GM12864 (cell line): ENCODE results near the gene NIT1.

ENCODE experiments used
- DNase-seq: peaks from one replicate; pipeline ENCODE4 v3.0.0-alpha.2; 2011; ENCODE audit warnings: low read depth
- H3K4me3 ChIP-seq: 2 replicates; pipeline ENCODE4 v1.5.1; 2011; ENCODE audit warnings: mild to moderate bottlenecking, low read depth, low read length, control low read depth
- TF ChIP-seq, protein P1 (sequence below): IDR thresholded peaks from 2 replicates; pipeline ENCODE4 v1.5.1; 2011; ENCODE audit warnings: low read depth, mild to moderate bottlenecking, moderate library complexity, low read length, control low read depth, inconsistent platforms; ENCODE audit errors: missing control alignments

The NIT1 gene

DNA sequence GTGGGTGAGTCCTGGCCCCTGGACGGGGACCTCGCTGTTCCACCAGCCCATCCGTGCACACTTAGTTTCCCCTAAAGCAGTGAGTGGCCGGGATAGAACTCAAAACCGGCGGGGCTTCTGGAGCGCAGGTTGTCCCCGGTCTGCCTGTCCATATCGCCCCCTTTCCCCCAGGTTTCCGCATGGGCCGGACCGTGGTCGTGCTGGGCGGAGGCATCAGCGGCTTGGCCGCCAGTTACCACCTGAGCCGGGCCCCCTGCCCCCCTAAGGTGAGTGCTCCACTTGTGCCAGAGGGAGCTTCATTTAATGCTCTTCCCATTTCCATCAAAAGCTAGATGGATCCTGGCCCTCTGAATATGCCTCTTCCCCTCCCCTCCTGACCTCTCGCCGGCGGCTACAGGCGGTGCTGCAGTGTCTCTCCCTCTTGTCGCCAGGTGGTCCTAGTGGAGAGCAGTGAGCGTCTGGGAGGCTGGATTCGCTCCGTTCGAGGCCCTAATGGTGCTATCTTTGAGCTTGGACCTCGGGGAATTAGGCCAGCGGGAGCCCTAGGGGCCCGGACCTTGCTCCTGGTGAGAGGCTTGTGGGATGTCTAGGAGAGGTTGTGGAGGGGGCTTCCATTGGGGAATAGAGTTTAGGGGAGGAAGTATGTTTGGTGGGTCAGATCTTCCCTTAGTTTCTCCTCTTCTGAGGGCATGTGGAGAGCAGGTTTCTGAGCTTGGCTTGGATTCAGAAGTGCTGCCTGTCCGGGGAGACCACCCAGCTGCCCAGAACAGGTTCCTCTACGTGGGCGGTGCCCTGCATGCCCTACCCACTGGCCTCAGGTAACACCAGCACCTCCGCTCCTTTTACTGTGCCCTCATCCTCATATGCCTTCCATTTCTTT lies 49.0 kb downstream of the NIT1 start:
- TF ChIP-seq, protein P1, sequence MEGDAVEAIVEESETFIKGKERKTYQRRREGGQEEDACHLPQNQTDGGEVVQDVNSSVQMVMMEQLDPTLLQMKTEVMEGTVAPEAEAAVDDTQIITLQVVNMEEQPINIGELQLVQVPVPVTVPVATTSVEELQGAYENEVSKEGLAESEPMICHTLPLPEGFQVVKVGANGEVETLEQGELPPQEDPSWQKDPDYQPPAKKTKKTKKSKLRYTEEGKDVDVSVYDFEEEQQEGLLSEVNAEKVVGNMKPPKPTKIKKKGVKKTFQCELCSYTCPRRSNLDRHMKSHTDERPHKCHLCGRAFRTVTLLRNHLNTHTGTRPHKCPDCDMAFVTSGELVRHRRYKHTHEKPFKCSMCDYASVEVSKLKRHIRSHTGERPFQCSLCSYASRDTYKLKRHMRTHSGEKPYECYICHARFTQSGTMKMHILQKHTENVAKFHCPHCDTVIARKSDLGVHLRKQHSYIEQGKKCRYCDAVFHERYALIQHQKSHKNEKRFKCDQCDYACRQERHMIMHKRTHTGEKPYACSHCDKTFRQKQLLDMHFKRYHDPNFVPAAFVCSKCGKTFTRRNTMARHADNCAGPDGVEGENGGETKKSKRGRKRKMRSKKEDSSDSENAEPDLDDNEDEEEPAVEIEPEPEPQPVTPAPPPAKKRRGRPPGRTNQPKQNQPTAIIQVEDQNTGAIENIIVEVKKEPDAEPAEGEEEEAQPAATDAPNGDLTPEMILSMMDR = no peak
- H3K4me3 ChIP-seq = peak overlapping the region; percentile 68
- DNase-seq = no peak

DNA sequence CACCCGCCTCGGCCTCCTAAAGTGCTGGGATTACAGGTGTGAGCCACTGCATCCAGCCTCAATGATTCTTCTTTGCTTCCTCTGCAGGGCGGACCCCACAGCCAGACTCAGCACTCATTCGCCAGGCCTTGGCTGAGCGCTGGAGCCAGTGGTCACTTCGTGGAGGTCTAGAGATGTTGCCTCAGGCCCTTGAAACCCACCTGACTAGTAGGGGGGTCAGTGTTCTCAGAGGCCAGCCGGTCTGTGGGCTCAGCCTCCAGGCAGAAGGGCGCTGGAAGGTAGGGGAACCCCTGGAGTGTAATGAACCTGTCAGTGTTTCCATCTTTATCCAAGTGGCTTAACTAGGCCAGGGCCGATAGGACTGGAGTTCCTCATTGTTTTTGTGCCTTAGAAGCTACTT lies 51.0 kb downstream of the NIT1 start:
- H3K4me3 ChIP-seq = no peak overlapping the region
- TF ChIP-seq, protein P1 = no peak
- DNase-seq = no peak
